Measurements from ENCODE around the gene GDI2. TPM values are rescaled to one million over a fixed set of nuclear protein-coding genes. Genes with fewer than 3 reads are reported as not detected.

GDI2 gene
- total and polyA plus RNA-seq, 2 of the 13 experiments (the other 11 are each of a cell fraction or from before 2014, with no cell fraction given), result 153 to 477 TPM

DNA sequence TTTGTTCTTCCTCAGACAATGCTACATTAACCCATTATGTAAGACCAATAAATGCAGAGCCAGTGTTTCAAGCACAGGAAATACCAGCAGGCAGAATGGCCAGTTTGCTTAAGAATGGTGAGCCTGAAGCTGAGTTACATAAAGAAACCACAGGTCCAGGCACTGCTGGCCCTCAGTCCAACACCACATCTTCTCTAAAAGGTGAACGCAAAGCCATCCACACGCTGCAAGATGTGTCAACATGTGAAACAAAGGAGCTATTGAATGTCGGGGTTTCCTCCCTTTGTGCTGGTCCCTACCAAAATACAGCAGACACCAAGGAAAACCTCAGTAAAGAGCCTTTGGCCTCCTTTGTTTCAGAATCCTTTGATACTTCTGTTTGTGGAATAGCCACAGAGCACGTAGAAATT is 64.8 kb downstream of the GDI2 start (continued):
- TF ChIP-seq STAT5B (CRISPR knock-in tag; IDR thresholded peaks at IDR 0.05), result no peak
- TF ChIP-seq, protein P1, sequence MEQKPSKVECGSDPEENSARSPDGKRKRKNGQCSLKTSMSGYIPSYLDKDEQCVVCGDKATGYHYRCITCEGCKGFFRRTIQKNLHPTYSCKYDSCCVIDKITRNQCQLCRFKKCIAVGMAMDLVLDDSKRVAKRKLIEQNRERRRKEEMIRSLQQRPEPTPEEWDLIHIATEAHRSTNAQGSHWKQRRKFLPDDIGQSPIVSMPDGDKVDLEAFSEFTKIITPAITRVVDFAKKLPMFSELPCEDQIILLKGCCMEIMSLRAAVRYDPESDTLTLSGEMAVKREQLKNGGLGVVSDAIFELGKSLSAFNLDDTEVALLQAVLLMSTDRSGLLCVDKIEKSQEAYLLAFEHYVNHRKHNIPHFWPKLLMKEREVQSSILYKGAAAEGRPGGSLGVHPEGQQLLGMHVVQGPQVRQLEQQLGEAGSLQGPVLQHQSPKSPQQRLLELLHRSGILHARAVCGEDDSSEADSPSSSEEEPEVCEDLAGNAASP (CRISPR knock-in tag; IDR thresholded peaks at IDR 0.05; ENCODE audit: borderline replicate concordance), result peak; percentile 9; the same call in 1 of the 2 replicates
- no peak for TF ChIP-seq PHF8 (CRISPR knock-in tag; IDR thresholded peaks at IDR 0.05)
- TF ChIP-seq HIC2 (CRISPR knock-in tag; IDR thresholded peaks at IDR 0.05; ENCODE audit: low read depth), result no peak
- no peak for TF ChIP-seq MAFG (CRISPR knock-in tag; IDR thresholded peaks at IDR 0.05)
- no peak for TF ChIP-seq CEBPG (CRISPR knock-in tag; IDR thresholded peaks at IDR 0.05)
- TF ChIP-seq XRCC5 (optimal IDR thresholded peaks at IDR 0.05; ENCODE audit: low read length), result peak; percentile 10
- TF ChIP-seq ZNF362 (CRISPR knock-in tag; IDR thresholded peaks at IDR 0.05; ENCODE audit: borderline replicate concordance), result no peak
- TF ChIP-seq, protein P2, sequence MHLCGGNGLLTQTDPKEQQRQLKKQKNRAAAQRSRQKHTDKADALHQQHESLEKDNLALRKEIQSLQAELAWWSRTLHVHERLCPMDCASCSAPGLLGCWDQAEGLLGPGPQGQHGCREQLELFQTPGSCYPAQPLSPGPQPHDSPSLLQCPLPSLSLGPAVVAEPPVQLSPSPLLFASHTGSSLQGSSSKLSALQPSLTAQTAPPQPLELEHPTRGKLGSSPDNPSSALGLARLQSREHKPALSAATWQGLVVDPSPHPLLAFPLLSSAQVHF (CRISPR knock-in tag; IDR thresholded peaks at IDR 0.05), result no peak
- no peak for TF ChIP-seq ZNF703 (CRISPR knock-in tag; IDR thresholded peaks at IDR 0.05; ENCODE audit: borderline replicate concordance)
- no peak for TF ChIP-seq ZNF646 (CRISPR knock-in tag; IDR thresholded peaks at IDR 0.05)
- peak; percentile 75; the same call in 1 of the 2 replicates for TF ChIP-seq TBX2 (CRISPR knock-in tag; IDR thresholded peaks at IDR 0.05; ENCODE audit: borderline replicate concordance)
- TF ChIP-seq MAFK (conservative IDR thresholded peaks at IDR 0.05 in 1 of 2, IDR thresholded peaks at IDR 0.05 in 1 of 2; ENCODE audit: low read length in 2 of 2), result peak; percentile 64 to 67
